Heart left ventricle (tissue), 11 donors: ENCODE measurements around the gene PRRC2C. TPM values are rescaled to one million over a fixed set of nuclear protein-coding genes. Genes with fewer than 3 reads are reported as not detected.

Experiments used
- polyA plus RNA-seq, 2 donors: library from polyadenylated mRNA; stranded (reverse); fragments of 200-250 nt; gene quantifications; one replicate each; pipeline ENCODE4 v1.2.3, GENCODE V29; 2013
- total RNA-seq, 9 donors: library from RNA; depleted of rRNA in 2 of 9; stranded (reverse); fragments of >200 nt in 2 of 9; fragmentation: NEBNext Ultra II Directional in 3 of 9; extraction: Animal tissue kit (Norgen Biotek cat#: 25700) in 3 of 9; gene quantifications; one replicate each; pipeline versions ENCODE4 v1.1.0 to v1.2.4, GENCODE V29; 2016 to 2023
- donor health status: ischemic (EF 13 %, LVEDD 7.1; RV severe dilation, severe dysfunction).
- donor health status: healthy with polysubstance abuse.
- donor health status: DM: no; HTN: yes; CAD: no.
- donor health status: DM: no; HTN: no; CAD: no.
- donor health status: ischemic (EF 25% LVEDD 5.7; RV mildly dilated, moderate dysfunction).
- donor health status: healthy.
- donor health status: DM: yes; HTN: yes; CAD: no.
- donor health status: PGD.
- donor health status: nonischemic (EF 23%, LVEDD 6.1; RV moderate dilation, normal function).

Gene PRRC2C
- total and polyA plus RNA-seq, 11 donors, result 21.1 to 107 (median 50.0) TPM

Other genes with a start within 250 kb of the PRRC2C start
- gene FMO1, start 237.0 kb upstream of the PRRC2C start, total RNA-seq, result 1 to 10 TPM in 2 of 9 donors, under 1 TPM in 6, not detected in 1; 0.23 to 7.0 (median 0.59) TPM
- gene FMO1, start 237.0 kb upstream of the PRRC2C start, polyA plus RNA-seq, result under 1 TPM in 1 of 2 donors, not detected in 1; 0.15 TPM
- 10 to 100 TPM in 1 of 9 donors, 1 to 10 TPM in 8; 2.7 to 10.1 (median 5.9) TPM for gene FMO4, start 171.3 kb upstream of the PRRC2C start, total RNA-seq
- gene FMO4, start 171.3 kb upstream of the PRRC2C start, polyA plus RNA-seq, result 1 to 10 TPM; 1.9 to 4.9 TPM
- not detected for gene MYOCOS, start 136.7 kb downstream of the PRRC2C start, total RNA-seq
- not detected for gene MYOCOS, start 136.7 kb downstream of the PRRC2C start, polyA plus RNA-seq
- gene MYOC, start 167.2 kb downstream of the PRRC2C start, total RNA-seq, result 10 to 100 TPM in 1 of 9 donors, 1 to 10 TPM in 6, under 1 TPM in 2; 0.49 to 12.4 (median 2.6) TPM
- gene MYOC, start 167.2 kb downstream of the PRRC2C start, polyA plus RNA-seq, result 1 to 10 TPM in 1 of 2 donors, under 1 TPM in 1; 0.69 to 2.3 TPM